Measurements from ENCODE around the gene SKAP1. TPM values are rescaled to one million over a fixed set of nuclear protein-coding genes. Genes with fewer than 3 reads are reported as not detected.

SKAP1 gene
- total RNA-seq, 1 donor from 2014 or later: 0.27 TPM

DNA sequence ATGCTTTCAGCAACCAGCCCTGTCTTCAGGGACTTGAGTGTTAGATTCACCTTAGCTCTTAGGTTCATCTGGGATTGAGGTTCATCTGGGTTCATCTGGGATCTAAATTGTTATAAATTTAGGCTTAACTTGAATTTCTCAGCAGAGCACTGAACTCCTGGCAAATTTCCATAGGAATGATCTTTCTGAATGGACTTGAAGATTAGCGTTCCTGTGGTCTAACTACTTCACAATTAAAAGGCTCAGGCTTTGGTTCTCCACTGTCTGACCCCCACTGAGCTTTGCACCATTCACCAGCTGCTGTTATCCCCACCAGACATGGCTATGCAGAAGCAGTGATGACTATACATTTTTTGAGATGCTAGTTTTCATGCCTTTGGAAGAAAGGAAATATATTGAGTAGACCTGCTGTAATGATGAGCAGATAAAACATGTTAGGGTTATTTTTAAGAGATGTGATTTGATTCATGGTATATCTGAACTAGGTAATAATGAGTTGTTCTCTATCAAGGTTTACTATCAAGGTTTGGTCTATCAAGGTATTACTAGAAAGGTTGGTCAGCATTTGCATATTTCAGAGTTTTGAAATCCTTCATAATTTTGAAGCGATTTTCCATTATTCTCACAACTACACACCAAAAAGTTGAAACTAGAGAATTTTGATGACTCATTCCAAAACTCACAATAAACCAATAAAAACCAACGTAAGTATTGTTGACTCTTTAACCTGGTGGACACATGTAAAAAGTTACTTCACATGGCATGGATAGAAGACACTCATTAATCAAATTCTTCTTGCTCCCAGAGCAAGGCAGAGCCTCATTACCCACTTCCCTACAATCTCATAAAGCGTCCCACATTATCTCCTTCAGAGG, 250.7 kb downstream of the SKAP1 start:
- H3K4me1 ChIP-seq: no peaks in the 10 kb centered on the region
- TF ChIP-seq, protein P1, sequence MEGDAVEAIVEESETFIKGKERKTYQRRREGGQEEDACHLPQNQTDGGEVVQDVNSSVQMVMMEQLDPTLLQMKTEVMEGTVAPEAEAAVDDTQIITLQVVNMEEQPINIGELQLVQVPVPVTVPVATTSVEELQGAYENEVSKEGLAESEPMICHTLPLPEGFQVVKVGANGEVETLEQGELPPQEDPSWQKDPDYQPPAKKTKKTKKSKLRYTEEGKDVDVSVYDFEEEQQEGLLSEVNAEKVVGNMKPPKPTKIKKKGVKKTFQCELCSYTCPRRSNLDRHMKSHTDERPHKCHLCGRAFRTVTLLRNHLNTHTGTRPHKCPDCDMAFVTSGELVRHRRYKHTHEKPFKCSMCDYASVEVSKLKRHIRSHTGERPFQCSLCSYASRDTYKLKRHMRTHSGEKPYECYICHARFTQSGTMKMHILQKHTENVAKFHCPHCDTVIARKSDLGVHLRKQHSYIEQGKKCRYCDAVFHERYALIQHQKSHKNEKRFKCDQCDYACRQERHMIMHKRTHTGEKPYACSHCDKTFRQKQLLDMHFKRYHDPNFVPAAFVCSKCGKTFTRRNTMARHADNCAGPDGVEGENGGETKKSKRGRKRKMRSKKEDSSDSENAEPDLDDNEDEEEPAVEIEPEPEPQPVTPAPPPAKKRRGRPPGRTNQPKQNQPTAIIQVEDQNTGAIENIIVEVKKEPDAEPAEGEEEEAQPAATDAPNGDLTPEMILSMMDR (IDR thresholded peaks at IDR 0.05; ENCODE audit: borderline replicate concordance): no peak
- intact Hi-C loops (cut with micrococcal nuclease): no loop called here
- no peaks in the 10 kb centered on the region for H3K36me3 ChIP-seq
- H3K27ac ChIP-seq (replicated peaks): no peak overlapping the region
- no peaks in the 10 kb centered on the region for H3K9me3 ChIP-seq (replicated peaks)
- DNase-seq: no peak
- no peak overlapping the region for H3K4me3 ChIP-seq
- peaks cover 55% of the 10 kb centered on the region for H3K27me3 ChIP-seq (ENCODE audit: low read depth)

DNA sequence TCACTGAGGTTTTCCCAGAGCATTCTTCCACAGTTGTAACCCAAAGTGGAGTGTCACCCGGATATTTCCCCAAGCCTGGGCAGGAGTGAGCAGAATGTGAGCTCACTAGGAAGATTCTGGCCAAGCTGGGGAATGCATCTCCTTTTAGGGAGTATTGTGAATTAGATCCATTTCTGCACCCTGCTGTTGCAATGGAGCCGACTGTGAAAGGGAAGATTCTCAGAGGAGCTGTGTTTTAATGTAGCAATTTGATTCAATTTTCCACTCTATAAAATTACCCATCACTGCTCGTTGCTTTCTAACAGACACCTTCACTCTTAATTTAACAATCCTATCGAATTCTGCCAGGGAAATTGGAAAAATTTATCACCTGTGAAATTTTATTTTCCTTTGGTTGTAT, 251.7 kb downstream of the SKAP1 start:
- no peak for DNase-seq
- Histone ChIP-seq H3K9me3 (replicated peaks) (no peaks in the 10 kb centered on the region), H3K27me3 (ENCODE audit: low read depth) (peaks cover 51% of the 10 kb centered on the region), H3K4me3 (no peak overlapping the region), H3K27ac (replicated peaks) (no peak overlapping the region), H3K4me1 (no peaks in the 10 kb centered on the region), H3K36me3 (no peaks in the 10 kb centered on the region)
- TF ChIP-seq, protein P1 (IDR thresholded peaks at IDR 0.05; ENCODE audit: borderline replicate concordance): no peak
- intact Hi-C loops (cut with micrococcal nuclease): no loop called here

DNA sequence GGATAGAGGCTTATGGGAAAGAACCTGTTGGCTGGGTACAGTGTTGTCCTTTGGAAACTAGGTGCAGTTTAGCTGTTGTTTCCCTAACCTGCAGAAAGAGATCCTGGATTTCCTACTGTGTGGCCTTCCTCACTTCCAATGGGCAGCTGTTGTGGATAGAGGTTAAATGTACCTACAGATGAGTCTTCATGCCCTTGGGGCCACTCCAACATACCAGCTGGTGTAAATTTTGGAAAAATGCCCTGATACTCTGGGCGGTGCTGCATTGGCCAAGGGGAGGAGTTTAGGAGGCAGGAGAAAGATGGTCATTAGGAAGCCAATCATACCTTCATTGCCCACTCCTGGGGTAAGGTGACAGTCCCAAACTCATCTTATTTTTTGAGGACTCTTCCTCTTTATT, 252.2 kb downstream of the SKAP1 start:
- TF ChIP-seq, protein P1 (IDR thresholded peaks at IDR 0.05; ENCODE audit: borderline replicate concordance): no peak
- no peaks in the 10 kb centered on the region for H3K36me3 ChIP-seq
- H3K4me3 ChIP-seq: no peak overlapping the region
- H3K9me3 ChIP-seq (replicated peaks): no peaks in the 10 kb centered on the region
- intact Hi-C loops (cut with micrococcal nuclease): no loop called here
- DNase-seq: no peak
- no peak overlapping the region for H3K27ac ChIP-seq (replicated peaks)
- no peaks in the 10 kb centered on the region for H3K4me1 ChIP-seq
- peaks cover 51% of the 10 kb centered on the region for H3K27me3 ChIP-seq (ENCODE audit: low read depth)

DNA sequence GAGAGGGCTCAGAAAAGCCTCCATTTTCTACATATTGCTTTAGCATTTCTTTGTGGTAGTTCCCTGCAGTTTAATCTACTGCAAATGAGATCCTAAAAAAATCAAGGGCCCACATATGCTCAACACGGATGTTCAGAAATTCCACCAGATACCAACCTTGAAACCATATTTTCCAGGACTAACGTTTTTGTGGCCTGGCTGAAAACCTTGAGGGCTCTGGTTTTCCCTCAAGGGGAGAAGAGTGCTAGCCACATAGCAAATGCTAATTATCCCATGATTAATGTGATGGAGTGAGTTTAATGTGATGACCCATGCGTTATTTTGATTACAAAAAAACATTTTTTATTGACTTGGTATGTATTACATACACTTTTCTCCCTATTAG, 253.6 kb downstream of the SKAP1 start:
- Histone ChIP-seq H3K9me3 (replicated peaks) (no peaks in the 10 kb centered on the region), H3K4me3 (no peak overlapping the region), H3K27ac (replicated peaks) (no peak overlapping the region), H3K4me1 (no peaks in the 10 kb centered on the region), H3K36me3 (no peaks in the 10 kb centered on the region), H3K27me3 (ENCODE audit: low read depth) (peaks cover 48% of the 10 kb centered on the region)
- DNase-seq: no peak
- TF ChIP-seq, protein P1 (IDR thresholded peaks at IDR 0.05; ENCODE audit: borderline replicate concordance): no peak
- intact Hi-C loops (cut with micrococcal nuclease): no loop called here

DNA sequence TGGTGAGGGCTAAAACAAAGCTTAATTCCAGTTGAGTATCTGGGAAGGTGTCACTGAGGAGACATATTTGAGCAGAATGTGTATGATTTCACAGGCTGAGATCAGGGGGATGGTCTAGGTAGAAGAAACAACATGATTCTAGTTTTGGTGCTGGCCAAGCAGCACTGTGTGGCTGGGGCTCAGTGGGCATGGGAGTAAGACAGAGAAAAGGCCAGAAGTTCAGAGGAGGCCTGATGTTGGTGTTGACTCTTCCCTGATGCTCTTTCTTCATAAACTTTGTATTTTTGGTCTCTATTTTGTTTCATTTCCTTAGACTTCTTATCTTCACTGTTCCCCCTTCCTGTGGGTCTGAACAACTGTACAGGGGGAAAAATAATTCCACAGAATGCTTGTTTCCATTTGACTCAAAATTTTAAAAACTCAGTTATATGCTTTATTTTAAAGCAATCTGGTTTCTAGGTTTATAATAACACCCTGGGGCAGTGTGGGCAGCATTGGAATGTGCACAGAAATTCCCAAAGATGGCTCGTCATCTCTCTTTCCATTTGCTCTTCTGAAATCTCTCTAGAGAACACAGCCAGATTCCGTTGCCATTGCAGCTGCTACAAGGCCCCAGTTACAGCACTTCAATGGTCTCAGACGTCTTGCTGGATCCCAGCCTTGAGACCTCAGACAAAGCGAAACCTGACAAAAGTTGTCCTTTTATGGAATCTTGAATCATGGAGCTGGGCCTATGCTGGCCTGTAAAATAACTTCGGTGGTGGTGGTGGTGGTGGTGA, 254.1 kb downstream of the SKAP1 start:
- Histone ChIP-seq H3K27ac (replicated peaks) (no peak overlapping the region), H3K27me3 (ENCODE audit: low read depth) (peaks cover 48% of the 10 kb centered on the region)
- intact Hi-C loops (cut with micrococcal nuclease): no loop called here

More for the DNA sequence above, 254.1 kb downstream of the SKAP1 start:
- TF ChIP-seq, protein P1 (IDR thresholded peaks at IDR 0.05; ENCODE audit: borderline replicate concordance): no peak
- Histone ChIP-seq H3K9me3 (replicated peaks) (no peaks in the 10 kb centered on the region), H3K4me1 (no peaks in the 10 kb centered on the region), H3K36me3 (no peaks in the 10 kb centered on the region), H3K4me3 (no peak overlapping the region)
- no peak for DNase-seq
